Natural killer cell (primary cell): ENCODE measurements around the gene N4BP2L2. TPM values are rescaled to one million over a fixed set of nuclear protein-coding genes. Genes with fewer than 3 reads are reported as not detected.

Experiments
- ATAC-seq, 3 donors: fragments of 150-1000 bp in 2 of 3; fragments of 200-7000 bp in 1 of 3; cut with Tn5 transposase; 1 replicate in 1 of 3; 2 replicates in 2 of 3; pipeline ENCODE4 v1.10.0; 2021; ENCODE audit warnings: mild to moderate bottlenecking in 2 of 3, moderate library complexity in 2 of 3
- DNase-seq, 2 donors: peaks; one replicate each; pipeline versions ENCODE4 v3.0.0 to v3.0.0-alpha.2; 2013 to 2021; ENCODE audit warnings: mixed read lengths in 1 of 2
- H3K27ac ChIP-seq: one replicate; pipeline ENCODE4 v1.5.1; 2013; ENCODE audit warnings: mild to moderate bottlenecking, low read length
- H3K27me3 ChIP-seq: one replicate; pipeline ENCODE4 v1.6.1; 2013; ENCODE audit warnings: low read length; ENCODE audit not compliant: control insufficient read depth, insufficient read depth
- H3K36me3 ChIP-seq: one replicate; pipeline ENCODE4 v1.6.1; 2013; ENCODE audit warnings: low read length; ENCODE audit not compliant: control insufficient read depth, insufficient read depth
- H3K4me1 ChIP-seq: one replicate; pipeline ENCODE4 v1.6.1; 2013; ENCODE audit warnings: low read length; ENCODE audit not compliant: control insufficient read depth, insufficient read depth
- H3K4me3 ChIP-seq: one replicate; pipeline ENCODE4 v1.5.1; 2013; ENCODE audit warnings: low read length
- H3K9me3 ChIP-seq: one replicate; pipeline ENCODE4 v1.6.1; 2013; ENCODE audit warnings: low read length; ENCODE audit not compliant: control insufficient read depth, insufficient read depth
- H3K27ac Mint-ChIP-seq, 2 donors: one replicate each; pipeline ENCODE4 v1.8.0; 2022; ENCODE audit warnings: mild to moderate bottlenecking in 2 of 2, mixed read lengths in 2 of 2, moderate library complexity in 1 of 2
- H3K27me3 Mint-ChIP-seq, 2 donors: one replicate each; pipeline ENCODE4 v1.8.0; 2022; ENCODE audit warnings: low read depth in 2 of 2, mixed read lengths in 2 of 2
- H3K36me3 Mint-ChIP-seq: one replicate; pipeline ENCODE4 v1.8.0; 2022; ENCODE audit warnings: mixed read lengths
- H3K4me1 Mint-ChIP-seq, 2 donors: one replicate each; pipeline ENCODE4 v1.8.0; 2022; ENCODE audit warnings: mixed read lengths in 2 of 2
- H3K4me3 Mint-ChIP-seq: one replicate; pipeline ENCODE4 v1.8.0; 2022; ENCODE audit warnings: mild to moderate bottlenecking, moderate library complexity, mixed read lengths
- H3K9me3 Mint-ChIP-seq, 2 donors: one replicate each; pipeline ENCODE4 v1.8.0; 2022; ENCODE audit warnings: mixed read lengths in 2 of 2
- WGBS: methylation state at CpG from one replicate; pipeline ENCODE4 v1.1.7; 2013; ENCODE audit warnings: missing lambda C conversion rate; ENCODE audit not compliant: insufficient coverage; 5-methylcytosine and 5-hydroxymethylcytosine counted together
- intact Hi-C: fragments of 100-400 bp; cut with micrococcal nuclease; formaldehyde crosslinking; loops from one replicate; pipeline ENCODE4 v1.14.2; 2022
- total RNA-seq, 4 donors: library from RNA; stranded (reverse); fragments of 120-200 nt in 1 of 4; gene quantifications; one replicate each; pipeline versions ENCODE4 v1.2.3 to v1.2.4, GENCODE V29; 2013 to 2022
- TF ChIP-seq, protein P1 (sequence below): fragments of 200-600 bp; IDR thresholded peaks from one replicate; pipeline ENCODE4 v1.8.0; 2022; ENCODE audit warnings: antibody characterized with exemption

Gene N4BP2L2
- total RNA-seq, 3 donors from 2014 or later (not counting 1 experiment from before 2014, with no cell fraction given), result 195 to 247 (median 221) TPM

GRCh38 chr13:32447894-32448623 is 90.5 kb downstream of the N4BP2L2 start:
- Histone ChIP-seq H3K4me3 (no peak overlapping the region), H3K9me3 (no peaks in the 10 kb centered on the region), H3K36me3 (no peaks in the 10 kb centered on the region), H3K4me1 (no peaks in the 10 kb centered on the region), H3K27me3 (no peaks in the 10 kb centered on the region), H3K27ac (no peak overlapping the region)
- Mint-ChIP-seq H3K4me1 (peaks cover 0 to 2% of the 10 kb centered on the region in 2 donors), H3K27ac (no peak overlapping the region), H3K27me3 (no peaks in the 10 kb centered on the region), H3K9me3 (peaks cover 0 to 3% of the 10 kb centered on the region in 2 donors), H3K4me3 (no peak overlapping the region), H3K36me3 (no peaks in the 10 kb centered on the region)
- DNase-seq, result no peak
- TF ChIP-seq, protein P1, sequence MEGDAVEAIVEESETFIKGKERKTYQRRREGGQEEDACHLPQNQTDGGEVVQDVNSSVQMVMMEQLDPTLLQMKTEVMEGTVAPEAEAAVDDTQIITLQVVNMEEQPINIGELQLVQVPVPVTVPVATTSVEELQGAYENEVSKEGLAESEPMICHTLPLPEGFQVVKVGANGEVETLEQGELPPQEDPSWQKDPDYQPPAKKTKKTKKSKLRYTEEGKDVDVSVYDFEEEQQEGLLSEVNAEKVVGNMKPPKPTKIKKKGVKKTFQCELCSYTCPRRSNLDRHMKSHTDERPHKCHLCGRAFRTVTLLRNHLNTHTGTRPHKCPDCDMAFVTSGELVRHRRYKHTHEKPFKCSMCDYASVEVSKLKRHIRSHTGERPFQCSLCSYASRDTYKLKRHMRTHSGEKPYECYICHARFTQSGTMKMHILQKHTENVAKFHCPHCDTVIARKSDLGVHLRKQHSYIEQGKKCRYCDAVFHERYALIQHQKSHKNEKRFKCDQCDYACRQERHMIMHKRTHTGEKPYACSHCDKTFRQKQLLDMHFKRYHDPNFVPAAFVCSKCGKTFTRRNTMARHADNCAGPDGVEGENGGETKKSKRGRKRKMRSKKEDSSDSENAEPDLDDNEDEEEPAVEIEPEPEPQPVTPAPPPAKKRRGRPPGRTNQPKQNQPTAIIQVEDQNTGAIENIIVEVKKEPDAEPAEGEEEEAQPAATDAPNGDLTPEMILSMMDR, result no peak
- no peak for ATAC-seq
- intact Hi-C loops, result loop anchor here (10.0 kb wide), 1 partner anchor 183 kb away; no protein-coding TSS in a partner anchor

- H3K4me3 Mint-ChIP-seq, result no peak overlapping the region
- DNase-seq, result no peak
- H3K4me1 Mint-ChIP-seq, result peaks cover 0 to 5% of the 10 kb centered on the region in 2 donors
- Histone ChIP-seq H3K9me3 (no peaks in the 10 kb centered on the region), H3K4me3 (no peak overlapping the region), H3K36me3 (no peaks in the 10 kb centered on the region), H3K27ac (no peak overlapping the region), H3K27me3 (no peaks in the 10 kb centered on the region), H3K4me1 (no peaks in the 10 kb centered on the region)
- no peak overlapping the region for H3K27ac Mint-ChIP-seq
- peaks cover 0 to 3% of the 10 kb centered on the region in 2 donors for H3K9me3 Mint-ChIP-seq
- TF ChIP-seq, protein P1, result no peak
- intact Hi-C loops, result loop anchor here (10.0 kb wide), 1 partner anchor 182 kb away; no protein-coding TSS in a partner anchor
- no peak for ATAC-seq
- 67% methylated on average over 2 of the region's 2 CpGs for WGBS
- no peaks in the 10 kb centered on the region for H3K36me3 Mint-ChIP-seq
- no peaks in the 10 kb centered on the region for H3K27me3 Mint-ChIP-seq
Observed at GRCh38 chr13:32446773-32447465, 91.7 kb downstream of the N4BP2L2 start.

DNA sequence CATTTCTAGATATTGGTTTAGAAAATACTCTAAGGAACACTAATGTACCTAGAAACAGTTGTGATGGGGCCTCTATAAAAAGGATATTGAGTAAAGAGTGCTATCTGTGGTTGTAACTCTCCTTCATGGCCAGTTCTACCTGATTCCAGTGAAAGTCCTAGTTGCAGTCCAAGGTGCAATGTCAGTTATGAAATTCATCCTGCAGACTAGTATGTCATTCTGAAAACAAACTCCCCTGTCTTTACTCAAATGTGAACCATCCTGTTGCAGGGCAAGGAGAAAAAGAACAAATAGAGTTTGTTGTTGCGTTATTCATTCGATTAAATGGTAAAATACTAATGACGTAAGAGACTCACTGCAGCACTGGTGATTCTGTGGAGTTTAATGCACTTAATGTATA is 92.4 kb downstream of the N4BP2L2 start:
- H3K9me3 ChIP-seq, result no peaks in the 10 kb centered on the region
- no peak for ATAC-seq
- DNase-seq, result no peak
- no peak overlapping the region for H3K4me3 ChIP-seq
- Mint-ChIP-seq H3K4me1 (peaks cover 0 to 5% of the 10 kb centered on the region in 2 donors), H3K9me3 (peaks cover 0 to 2% of the 10 kb centered on the region in 2 donors), H3K4me3 (no peak overlapping the region), H3K36me3 (no peaks in the 10 kb centered on the region), H3K27ac (no peak overlapping the region), H3K27me3 (no peaks in the 10 kb centered on the region)
- 95% methylated on average over 3 of the region's 3 CpGs for WGBS
- intact Hi-C loops, result loop anchor here (10.0 kb wide), 1 partner anchor 181 kb away; no protein-coding TSS in a partner anchor
- no peaks in the 10 kb centered on the region for H3K4me1 ChIP-seq
- H3K36me3 ChIP-seq, result no peaks in the 10 kb centered on the region
- TF ChIP-seq, protein P1, result no peak
- no peak overlapping the region for H3K27ac ChIP-seq
- H3K27me3 ChIP-seq, result no peaks in the 10 kb centered on the region
